Measurements from ENCODE around the gene THSD4.
"Not testable (repeated sequence)": the region's sequence is repeated elsewhere in the genome, so short reads cannot be mapped to it uniquely, and the experiment has no call there.

THSD4 gene

GRCh38 chr15:71121442-71121841 lies 6.2 kb downstream of the THSD4 start:
- no peak for TF ChIP-seq CTCF (conservative IDR thresholded peaks at IDR 0.05)
- H3K27ac ChIP-seq = no peak overlapping the region

DNA sequence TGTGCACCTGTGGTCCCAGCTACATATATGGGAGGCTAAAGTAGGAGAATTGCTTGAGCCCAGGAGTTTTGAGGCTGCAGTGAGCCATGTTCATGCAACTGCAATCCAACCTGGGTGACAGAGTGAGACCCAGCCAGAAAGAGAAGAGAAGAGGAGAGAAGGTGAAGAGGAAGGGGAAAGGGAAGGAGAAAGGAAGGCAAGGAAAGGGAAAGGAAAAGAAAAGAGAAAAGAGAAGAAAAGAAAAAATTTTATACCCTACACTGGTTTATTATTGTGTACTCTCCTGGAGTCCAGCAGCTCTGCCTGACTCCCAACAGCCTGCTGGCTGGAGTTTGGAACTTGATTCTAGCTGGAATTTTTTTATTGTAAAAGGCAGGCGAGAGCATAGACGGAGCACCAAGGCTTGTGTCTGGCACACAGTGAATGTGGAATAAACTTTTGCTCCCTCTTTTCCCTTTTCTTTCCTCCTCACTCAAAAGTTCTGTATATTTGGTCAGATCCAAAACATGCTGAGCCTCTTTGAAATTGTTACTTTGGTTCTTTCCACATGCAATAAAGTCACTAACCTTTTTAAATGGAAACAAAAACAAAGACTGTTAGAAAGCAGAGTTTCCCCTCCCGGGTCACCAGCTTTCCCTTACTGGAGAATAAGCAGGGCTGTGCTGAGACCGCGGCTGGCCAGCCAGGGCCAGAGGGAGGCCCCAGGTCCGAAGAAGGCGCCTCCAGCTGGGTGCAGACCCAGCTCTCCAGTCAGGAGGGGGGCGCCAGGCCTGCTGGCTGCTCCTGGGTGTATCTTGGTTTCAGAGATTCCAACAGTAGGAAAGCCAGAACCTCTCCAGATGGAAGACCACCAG lies 9.9 kb downstream of the THSD4 start:
- no peak for TF ChIP-seq CTCF (conservative IDR thresholded peaks at IDR 0.05)
- no peak overlapping the region for H3K27ac ChIP-seq

- H3K27ac ChIP-seq = no peak overlapping the region
- no peak; the same call in 1 of the 2 replicates for TF ChIP-seq CTCF (conservative IDR thresholded peaks at IDR 0.05)
Measured at GRCh38 chr15:71125831-71126450, 10.7 kb downstream of the THSD4 start.

DNA sequence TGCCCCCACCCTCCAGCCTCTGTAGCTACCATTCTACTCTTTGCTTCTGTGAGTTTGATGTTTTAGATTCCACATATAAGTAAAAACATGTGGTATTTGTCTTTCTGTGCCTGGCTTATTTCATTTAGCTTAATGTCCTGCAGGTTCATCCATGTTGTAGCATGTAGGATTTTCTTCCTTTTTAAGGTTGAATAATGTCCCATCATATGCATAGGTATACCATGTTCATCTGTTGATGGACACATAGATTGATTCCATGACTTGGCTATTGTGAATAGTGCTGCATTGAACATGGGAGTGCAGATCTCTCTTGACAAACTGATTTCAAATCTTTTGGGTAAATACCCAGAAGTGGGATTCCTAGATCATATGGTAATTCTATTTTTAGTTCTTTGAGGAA lies 11.8 kb downstream of the THSD4 start:
- no peak for TF ChIP-seq CTCF (conservative IDR thresholded peaks at IDR 0.05)
- no peak overlapping the region for H3K27ac ChIP-seq

- H3K27ac ChIP-seq = not testable (repeated sequence)
Measured at GRCh38 chr15:71128159-71128558, 12.9 kb downstream of the THSD4 start.

DNA sequence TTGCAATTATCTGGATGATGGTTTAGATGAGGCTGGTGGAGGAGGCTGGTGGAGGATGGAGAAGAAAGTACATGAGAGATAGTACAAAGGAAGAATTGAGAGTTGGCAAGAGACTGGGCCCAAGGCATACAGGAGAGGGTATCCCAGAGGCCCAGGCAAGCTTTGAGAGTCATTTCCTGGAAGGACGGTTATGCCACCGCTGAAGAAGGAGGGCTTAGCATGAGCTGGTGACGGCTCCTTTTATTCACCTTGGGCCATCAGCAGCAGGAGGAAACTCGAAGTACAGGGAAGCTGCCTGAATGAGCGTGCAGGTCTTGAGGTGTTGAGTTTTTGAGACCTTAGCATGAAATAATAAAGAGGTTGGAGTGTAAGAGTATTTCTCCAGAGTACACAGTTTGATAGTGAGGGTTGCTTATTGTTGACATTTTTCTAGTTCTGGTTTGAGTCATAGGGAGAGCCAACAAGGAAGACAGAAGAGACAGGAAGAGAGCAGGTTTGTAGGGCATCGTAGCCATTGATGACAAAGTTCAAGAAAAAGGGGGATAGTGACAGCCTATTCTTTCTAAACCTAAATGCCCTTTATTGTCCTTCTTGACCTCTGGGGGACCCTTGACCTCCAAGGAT lies 13.8 kb downstream of the THSD4 start:
- TF ChIP-seq CTCF (conservative IDR thresholded peaks at IDR 0.05) = no peak
- H3K27ac ChIP-seq = no peak overlapping the region

- TF ChIP-seq CTCF (conservative IDR thresholded peaks at IDR 0.05) = no peak
- no peak overlapping the region for H3K27ac ChIP-seq
Measured at GRCh38 chr15:71129669-71130068, 14.4 kb downstream of the THSD4 start.

Measured in VCaP (cell line).